GM20000 (cell line): ENCODE results near the gene HSPA5.
"Not testable (repeated sequence)": the region's sequence is repeated elsewhere in the genome, so short reads cannot be mapped to it uniquely, and the experiment has no call there.

Source experiments
- DNase-seq: peaks from one replicate; pipeline ENCODE4 v3.0.0; 2012; ENCODE audit warnings: low spot score
- TF ChIP-seq, protein P1 (sequence below): IDR thresholded peaks from 2 replicates; pipeline ENCODE4 v1.5.1; 2012; ENCODE audit warnings: mild to moderate bottlenecking, control low read depth; ENCODE audit errors: extremely low read depth, missing control alignments

The HSPA5 gene

DNA sequence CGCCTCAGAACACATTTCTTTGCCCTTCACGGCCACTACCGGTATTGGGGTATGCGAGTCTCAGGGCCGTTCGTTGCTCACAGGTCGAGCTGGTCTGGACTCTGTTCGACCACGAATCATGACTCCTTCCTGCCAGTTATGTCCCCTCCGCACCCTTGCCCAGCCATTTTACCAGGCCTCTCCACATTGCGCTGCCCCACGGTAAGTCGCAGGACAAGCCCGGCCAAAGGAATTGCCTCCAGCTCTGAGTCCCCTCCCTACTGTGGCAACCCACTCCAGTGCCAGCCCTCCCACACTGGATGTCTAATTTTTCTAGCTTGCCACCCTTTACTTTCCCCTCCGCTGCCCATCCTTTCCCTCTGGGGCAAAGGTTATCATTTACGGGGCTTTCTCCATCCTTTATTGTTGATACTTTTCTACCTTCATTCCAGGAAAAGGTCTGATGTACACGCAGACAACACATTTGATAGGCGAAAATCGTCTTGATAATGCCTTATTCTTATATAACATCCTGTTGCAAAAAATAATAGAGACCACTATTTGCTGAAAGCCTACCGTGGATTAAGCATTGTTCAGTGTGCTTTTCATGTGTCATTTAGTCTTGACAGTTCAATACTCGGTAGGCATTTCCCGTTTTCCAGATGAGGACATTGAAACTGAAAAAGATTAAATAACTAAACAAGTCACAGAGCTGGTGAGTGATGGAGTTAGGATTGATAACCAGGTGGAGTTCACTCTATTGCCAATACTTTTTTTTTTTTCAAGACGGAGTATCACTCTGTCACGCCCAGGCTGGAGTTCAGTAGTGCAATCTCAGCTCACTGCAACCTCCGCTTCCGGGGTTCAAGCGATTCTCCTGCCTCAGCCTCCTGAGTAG is 958 bp upstream of the HSPA5 start:
- DNase-seq: no peak
- TF ChIP-seq, protein P1, sequence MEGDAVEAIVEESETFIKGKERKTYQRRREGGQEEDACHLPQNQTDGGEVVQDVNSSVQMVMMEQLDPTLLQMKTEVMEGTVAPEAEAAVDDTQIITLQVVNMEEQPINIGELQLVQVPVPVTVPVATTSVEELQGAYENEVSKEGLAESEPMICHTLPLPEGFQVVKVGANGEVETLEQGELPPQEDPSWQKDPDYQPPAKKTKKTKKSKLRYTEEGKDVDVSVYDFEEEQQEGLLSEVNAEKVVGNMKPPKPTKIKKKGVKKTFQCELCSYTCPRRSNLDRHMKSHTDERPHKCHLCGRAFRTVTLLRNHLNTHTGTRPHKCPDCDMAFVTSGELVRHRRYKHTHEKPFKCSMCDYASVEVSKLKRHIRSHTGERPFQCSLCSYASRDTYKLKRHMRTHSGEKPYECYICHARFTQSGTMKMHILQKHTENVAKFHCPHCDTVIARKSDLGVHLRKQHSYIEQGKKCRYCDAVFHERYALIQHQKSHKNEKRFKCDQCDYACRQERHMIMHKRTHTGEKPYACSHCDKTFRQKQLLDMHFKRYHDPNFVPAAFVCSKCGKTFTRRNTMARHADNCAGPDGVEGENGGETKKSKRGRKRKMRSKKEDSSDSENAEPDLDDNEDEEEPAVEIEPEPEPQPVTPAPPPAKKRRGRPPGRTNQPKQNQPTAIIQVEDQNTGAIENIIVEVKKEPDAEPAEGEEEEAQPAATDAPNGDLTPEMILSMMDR: no peak

DNA sequence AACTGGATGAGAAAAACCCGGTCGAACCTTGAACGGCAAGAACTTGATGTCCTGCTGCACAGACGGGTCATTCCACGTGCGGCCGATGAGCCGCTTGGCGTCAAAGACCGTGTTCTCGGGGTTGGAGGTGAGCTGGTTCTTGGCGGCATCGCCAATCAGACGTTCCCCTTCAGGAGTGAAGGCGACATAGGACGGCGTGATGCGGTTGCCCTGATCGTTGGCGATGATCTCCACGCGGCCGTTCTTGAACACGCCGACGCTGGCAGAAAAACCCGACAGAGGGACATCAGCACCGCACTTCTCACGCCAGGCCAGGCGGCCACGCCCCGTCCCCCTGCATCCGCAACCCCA is 519 bp downstream of the HSPA5 start:
- DNase-seq: peak; percentile 7

DNA sequence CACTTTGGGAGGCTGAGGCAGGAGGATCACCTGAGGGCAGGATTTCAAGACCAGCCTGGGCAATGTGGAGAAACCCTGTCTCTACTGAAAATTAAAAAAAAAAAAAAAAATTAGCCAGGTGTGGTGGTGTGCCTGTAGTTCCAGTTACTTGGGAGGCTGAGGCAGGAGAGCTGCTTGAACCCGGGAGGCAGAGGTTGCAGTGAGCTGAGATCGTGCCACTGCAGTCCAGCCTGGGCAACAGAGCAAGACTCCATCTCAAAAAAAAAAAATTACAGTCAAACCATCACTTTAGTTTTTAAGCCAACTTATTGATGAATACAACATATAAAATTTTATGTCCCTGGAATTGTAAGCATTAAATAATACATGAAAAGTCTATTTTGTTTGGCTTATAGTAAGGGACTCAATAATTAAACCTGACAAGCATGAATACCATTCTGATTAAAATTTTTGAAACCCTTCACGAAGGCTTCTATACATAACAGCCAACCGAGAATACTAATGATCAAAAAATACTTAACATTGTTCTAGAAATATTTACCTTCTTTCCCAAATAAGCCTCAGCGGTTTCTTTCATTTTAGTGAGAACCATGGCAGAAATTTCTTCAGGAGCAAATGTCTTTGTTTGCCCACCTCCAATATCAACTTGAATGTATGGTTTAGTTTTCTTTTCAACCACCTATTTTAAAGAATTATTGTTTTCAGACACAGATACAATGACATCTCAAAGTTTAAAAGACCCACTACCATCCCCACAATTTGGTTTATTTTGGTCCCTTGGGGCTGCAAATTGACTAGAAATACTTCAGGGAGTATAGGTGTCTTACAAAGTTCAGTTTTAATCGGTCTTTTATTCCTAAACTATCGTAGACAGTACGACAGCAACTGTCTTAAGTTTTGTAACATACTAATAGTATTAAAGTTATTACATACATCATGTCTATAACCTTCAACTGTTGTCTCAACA is 1.2 kb downstream of the HSPA5 start:
- TF ChIP-seq, protein P1: no peak
- no peak for DNase-seq

More for the DNA sequence above, 519 bp downstream of the HSPA5 start:
- TF ChIP-seq, protein P1: no peak

DNA sequence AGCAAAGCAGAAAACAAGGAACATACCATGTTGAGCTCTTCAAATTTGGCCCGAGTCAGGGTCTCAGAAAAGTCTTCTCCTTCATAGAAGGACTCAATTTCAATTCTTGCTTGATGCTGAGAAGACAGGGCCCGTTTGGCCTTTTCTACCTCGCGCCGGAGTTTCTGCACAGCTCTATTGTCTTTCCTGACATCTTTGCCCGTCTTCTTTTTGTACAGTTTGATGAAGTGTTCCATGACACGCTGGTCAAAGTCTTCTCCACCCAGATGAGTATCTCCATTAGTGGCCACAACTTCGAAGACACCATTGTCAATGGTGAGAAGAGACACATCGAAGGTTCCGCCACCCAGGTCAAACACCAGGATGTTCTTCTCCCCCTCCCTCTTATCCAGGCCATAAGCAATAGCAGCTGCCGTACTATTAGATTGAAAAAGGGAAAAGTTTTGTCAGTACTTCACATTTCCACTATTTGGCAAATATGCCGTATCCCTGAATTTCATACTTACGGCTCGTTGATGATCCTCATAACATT is 2.2 kb downstream of the HSPA5 start:
- TF ChIP-seq, protein P1: no peak
- no peak for DNase-seq

DNA sequence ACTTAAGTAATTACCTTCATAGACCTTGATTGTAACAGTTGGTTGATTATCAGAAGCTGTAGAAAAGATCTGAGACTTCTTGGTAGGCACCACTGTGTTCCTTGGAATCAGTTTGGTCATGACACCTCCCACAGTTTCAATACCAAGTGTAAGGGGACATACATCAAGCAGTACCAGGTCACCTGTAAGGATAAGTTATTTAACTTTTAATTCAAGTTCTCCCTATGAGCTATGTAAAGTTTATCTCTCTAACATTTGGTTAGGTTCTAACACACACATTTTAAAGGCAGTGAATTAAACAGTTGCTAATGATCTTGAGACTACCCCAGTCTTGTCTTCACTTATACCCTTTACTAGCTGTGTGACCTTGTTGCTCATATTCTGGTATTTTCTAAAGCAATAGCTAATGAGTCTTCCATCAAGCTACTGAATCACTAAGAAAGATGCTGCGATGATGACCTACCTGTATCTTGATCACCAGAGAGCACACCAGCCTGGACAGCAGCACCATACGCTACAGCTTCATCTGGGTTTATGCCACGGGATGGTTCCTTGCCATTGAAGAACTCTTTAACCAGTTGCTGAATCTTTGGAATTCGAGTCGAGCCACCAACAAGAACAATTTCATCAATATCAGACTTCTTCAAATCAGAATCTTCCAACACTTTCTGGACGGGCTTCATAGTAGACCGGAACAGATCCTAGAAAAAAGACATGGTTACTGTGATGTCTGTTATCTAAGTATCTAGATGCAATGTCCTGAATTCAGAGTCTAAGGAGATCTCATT is 2.8 kb downstream of the HSPA5 start:
- DNase-seq: no peak
- TF ChIP-seq, protein P1: no peak

DNA sequence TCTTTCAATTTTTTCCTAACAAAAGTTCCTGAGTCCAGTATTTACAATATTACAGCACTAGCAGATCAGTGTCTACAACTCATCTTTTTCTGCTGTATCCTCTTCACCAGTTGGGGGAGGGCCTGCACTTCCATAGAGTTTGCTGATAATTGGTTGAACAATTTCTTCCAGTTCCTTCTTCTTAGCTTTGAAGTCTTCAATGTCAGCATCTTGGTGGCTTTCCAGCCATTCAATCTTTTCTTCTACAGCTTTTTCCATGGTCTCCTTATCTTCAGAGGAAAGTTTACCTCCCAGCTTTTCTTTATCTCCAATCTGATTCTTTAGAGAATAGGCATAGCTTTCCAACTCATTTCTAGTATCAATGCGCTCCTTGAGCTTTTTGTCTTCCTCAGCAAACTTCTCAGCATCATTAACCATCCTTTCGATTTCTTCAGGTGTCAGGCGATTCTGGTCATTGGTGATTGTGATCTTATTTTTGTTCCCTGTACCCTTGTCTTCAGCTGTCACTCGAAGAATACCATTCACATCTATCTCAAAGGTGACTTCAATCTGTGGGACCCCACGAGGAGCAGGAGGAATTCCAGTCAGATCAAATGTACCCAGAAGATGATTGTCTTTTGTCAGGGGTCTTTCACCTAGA is 4.5 kb downstream of the HSPA5 start:
- not testable (repeated sequence) for DNase-seq
